GM19351 (cell line): ENCODE measurements around the gene DHRS13.
"Not testable (repeated sequence)": the region's sequence is repeated elsewhere in the genome, so short reads cannot be mapped to it uniquely, and the experiment has no call there.

Experiments used
- ATAC-seq: cut with Tn5 transposase; IDR thresholded peaks from one replicate; pipeline ENCODE4 v1.9.1; 2021; ENCODE audit warnings: mild to moderate bottlenecking, moderate library complexity; ENCODE audit not compliant: unreplicated experiment

DHRS13 gene

GRCh38 chr17:28863953-28864352, 38.9 kb downstream of the DHRS13 start:
- no peak for ATAC-seq

DNA sequence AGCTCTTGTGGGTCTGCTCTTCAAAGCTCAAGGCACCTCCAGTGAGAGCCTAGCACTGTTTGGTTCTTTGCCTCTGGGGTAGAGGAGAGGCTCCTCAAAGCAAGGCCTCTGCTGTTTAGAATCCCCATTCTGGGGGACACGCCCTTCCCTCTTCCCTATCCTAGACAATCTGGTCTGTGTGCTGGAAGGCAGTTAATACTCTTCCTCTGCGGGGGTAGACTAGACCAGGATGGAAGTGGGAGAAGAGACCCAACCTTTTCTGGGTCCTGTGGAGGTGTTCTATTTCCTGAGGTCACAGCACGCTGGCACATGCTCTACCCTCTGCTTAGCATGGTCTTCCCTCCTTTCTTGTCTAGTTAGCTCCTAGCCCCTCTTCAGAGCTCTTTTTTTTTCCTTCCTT, 40.3 kb downstream of the DHRS13 start:
- ATAC-seq: no peak

DNA sequence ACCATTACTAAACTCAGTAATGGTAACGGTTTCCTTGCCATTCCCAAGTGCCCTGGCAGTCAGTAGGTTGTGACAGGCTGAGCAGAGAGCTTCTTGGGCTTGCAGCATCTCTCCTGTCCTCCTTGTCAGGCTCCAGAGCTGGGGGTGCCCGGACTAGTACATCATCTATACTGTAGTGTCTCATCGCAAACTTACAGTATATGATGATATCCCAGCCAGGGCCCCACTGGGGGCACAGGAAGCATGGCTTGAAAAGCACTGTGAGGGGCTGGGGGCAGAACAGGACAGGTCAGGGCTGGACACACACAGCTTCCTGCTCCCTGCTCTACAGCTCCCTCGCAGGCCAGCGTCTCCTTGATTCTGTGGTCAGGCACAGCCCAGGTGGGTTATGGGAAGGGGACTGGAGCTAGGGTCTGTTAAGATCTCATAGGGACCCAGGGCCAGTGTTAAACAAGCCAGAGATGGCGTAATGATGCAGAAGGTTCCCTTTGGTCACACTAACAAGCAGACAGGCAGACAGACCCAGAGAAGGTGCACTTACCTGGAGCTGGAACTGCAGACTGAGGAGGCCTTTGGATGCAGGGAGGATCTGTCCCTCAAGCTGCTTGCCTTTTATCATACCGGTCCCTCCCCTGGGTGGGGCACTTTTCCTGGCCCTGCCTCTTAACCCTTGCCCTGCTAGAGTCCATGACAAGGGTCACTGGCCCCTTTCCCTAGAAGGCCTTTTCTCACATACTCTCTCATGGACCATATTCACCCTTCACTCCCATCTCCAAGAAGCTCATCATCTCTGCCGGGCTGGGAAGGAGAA, 41.3 kb downstream of the DHRS13 start:
- ATAC-seq: no peak

- no peak for ATAC-seq
Observed at GRCh38 chr17:28860363-28860808, 42.5 kb downstream of the DHRS13 start.

GRCh38 chr17:28858801-28859355, 44.0 kb downstream of the DHRS13 start:
- no peak for ATAC-seq

- ATAC-seq: no peak
Observed at GRCh38 chr17:28857905-28858800, 44.7 kb downstream of the DHRS13 start.

GRCh38 chr17:28856028-28856574, 46.8 kb downstream of the DHRS13 start:
- no peak for ATAC-seq

DNA sequence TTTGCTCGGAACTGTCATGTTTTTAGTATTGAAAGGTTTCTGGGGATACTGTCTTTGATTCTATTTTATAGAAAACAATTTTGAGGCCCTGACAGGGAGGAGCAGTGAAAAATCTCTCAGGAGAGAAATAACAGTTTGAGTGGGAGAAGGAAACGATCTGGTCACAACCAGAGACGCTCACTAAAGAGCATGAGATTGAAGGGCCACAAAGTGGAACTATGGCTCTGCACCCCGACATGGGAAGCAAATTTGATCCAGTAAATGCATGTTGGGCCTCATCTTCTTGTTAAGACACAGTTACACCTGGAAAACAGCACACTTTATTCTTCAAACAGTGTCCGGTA, 47.6 kb downstream of the DHRS13 start:
- no peak for ATAC-seq

- peak; percentile 92 for ATAC-seq
Observed at GRCh38 chr17:28854457-28855335, 48.2 kb downstream of the DHRS13 start, which contains the start of gene ERAL1. Gene ERAL1, plus strand, starts transcription at chr17:28855016. Its CDS starts 19 bp downstream, at chr17:28855035.

- ATAC-seq: no peak
Observed at GRCh38 chr17:28853295-28853694, 49.6 kb downstream of the DHRS13 start.

DNA sequence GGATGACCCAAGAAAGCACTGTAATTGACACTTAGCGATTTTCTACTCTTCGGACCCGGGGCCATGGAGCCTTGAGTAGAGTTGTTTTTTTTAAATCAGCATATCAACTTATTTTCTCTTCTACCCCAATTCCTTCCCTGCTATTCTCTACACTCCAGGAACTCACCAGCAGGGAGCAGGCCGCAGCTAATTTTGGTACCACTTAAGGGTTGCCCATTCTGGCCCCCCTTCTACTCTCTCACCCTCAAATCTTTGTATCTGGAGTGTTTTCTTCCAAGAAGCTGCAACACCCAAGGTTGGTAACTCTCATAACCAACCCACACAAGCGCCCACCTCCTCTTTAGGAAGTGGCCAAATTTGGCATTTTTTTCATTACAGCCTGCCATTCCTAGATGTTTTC, 53.6 kb downstream of the DHRS13 start:
- ATAC-seq: no peak

DNA sequence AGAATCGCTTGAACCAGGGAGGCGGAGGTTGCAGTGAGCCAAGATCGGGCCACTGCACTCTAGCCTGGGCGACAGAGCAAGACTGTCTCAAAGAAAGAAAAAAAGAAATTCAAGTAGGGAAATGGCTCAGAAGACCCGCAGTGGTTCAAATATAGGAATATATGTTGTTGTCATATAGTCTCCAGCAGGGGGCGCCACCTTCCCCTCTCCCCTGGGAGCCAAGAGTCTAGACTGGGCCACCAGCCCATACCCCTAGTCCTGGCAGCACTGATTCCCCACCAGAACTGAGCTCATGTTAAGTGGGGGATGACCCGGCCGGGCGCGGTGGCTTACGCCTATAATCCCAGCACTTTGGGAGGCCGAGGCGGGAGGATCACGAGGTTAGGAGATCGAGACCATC, 54.2 kb downstream of the DHRS13 start:
- not testable (repeated sequence) for ATAC-seq
